Astrocyte of the spinal cord (primary cell): Measurements from ENCODE around the gene ANKRD26.

ENCODE experiments used
- DNase-seq: peaks from one replicate; pipeline ENCODE4 v3.0.0; 2011; ENCODE audit warnings: low read depth, low spot score
- H3K4me3 ChIP-seq: 2 replicates; pipeline ENCODE4 v1.5.1; 2011; ENCODE audit warnings: low read depth, mild to moderate bottlenecking, low read length, moderate library complexity
- in situ Hi-C: cut with HindIII; loops from 2 replicates; pipeline ENCODE4 v1.10.0; 2017; ENCODE audit warnings: low sequenced_read_pairs
- TF ChIP-seq, protein P1 (sequence below): IDR thresholded peaks from 2 replicates; pipeline ENCODE4 v1.5.1; 2012; ENCODE audit warnings: low read depth, mild to moderate bottlenecking, low read length, inconsistent platforms

ANKRD26 gene

GRCh38 chr10:27099916-27100812 lies at the start of gene ANKRD26:
TSS of gene ANKRD26 (minus strand) at chr10:27100494. CDS start at chr10:27100326, 168 bp downstream.
- peak within 1 kb of the TSS; percentile 85 for H3K4me3 ChIP-seq
- in situ Hi-C loops: no loop called here
- TF ChIP-seq, protein P1, sequence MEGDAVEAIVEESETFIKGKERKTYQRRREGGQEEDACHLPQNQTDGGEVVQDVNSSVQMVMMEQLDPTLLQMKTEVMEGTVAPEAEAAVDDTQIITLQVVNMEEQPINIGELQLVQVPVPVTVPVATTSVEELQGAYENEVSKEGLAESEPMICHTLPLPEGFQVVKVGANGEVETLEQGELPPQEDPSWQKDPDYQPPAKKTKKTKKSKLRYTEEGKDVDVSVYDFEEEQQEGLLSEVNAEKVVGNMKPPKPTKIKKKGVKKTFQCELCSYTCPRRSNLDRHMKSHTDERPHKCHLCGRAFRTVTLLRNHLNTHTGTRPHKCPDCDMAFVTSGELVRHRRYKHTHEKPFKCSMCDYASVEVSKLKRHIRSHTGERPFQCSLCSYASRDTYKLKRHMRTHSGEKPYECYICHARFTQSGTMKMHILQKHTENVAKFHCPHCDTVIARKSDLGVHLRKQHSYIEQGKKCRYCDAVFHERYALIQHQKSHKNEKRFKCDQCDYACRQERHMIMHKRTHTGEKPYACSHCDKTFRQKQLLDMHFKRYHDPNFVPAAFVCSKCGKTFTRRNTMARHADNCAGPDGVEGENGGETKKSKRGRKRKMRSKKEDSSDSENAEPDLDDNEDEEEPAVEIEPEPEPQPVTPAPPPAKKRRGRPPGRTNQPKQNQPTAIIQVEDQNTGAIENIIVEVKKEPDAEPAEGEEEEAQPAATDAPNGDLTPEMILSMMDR: peak; percentile 1
- DNase-seq: peak; percentile 97

DNA sequence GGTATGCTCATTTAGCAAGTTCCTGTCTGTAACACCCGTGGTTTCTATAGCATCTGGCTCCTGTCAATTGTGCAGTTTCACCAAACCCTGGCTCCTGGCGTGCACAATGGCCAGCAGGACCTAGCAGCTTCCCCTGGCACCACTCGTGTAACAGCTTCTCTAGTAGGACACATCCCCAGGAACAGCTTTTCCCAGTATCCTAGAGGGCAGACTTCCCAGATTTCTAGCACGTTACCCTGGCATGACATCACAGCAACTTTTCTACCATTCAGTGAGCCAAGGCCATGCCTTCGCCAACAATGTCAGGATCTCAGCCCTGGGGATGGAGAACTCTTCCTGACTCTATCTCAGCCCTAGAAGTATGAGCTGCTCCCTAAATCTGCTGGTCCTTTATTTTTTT lies 47.4 kb upstream of the ANKRD26 start:
- TF ChIP-seq, protein P1: no peak
- in situ Hi-C loops: no loop called here
- no peak for DNase-seq
- no peak overlapping the region for H3K4me3 ChIP-seq

DNA sequence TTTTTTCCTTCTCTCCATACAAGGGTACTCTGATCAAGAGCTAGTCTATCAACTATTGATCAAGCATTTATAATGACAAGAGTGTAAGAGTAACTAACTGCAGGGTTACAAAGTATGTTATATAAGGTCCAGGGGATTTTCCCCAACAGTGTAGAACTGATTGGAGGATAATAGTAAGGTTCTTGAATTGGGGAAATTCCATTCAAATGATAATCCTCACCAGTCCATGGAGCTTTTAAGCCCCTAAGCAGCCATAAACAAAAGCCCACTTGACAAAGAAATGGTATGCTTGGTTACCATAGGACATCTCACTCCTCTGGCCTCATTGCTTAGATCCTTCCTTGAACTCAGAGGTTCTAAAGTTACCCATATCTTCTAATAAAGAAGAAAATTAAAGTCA lies 45.6 kb upstream of the ANKRD26 start:
- TF ChIP-seq, protein P1: no peak
- in situ Hi-C loops: no loop called here
- no peak for DNase-seq
- H3K4me3 ChIP-seq: no peak overlapping the region

GRCh38 chr10:27143686-27144085 lies 43.4 kb upstream of the ANKRD26 start:
- in situ Hi-C loops: no loop called here
- no peak for DNase-seq
- TF ChIP-seq, protein P1: no peak
- H3K4me3 ChIP-seq: no peak overlapping the region

GRCh38 chr10:27138277-27138676 lies 38.0 kb upstream of the ANKRD26 start:
- TF ChIP-seq, protein P1: no peak

DNA sequence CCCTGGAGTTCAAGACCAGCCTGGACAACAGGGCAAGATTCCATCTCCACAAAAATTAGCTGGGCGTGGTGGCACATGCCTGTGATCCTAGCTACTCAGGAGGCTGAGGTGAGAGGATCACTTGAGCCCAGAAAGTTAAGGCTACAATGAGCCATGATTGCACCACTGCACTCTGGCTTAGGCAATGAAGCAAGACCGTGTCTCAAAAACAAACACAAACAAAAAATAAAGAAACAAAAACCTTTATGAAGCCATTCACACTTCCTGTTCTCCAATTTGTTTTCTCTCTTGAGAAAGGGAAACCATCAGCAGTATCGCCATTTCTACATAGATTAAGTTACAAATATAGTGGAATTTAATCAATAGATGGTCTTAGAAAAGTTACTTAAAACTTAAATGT lies 34.1 kb upstream of the ANKRD26 start:
- DNase-seq: no peak
- in situ Hi-C loops: no loop called here
- TF ChIP-seq, protein P1: no peak
- H3K4me3 ChIP-seq: no peak overlapping the region

More at GRCh38 chr10:27138277-27138676, 38.0 kb upstream of the ANKRD26 start:
- in situ Hi-C loops: no loop called here
- no peak for DNase-seq
- no peak overlapping the region for H3K4me3 ChIP-seq
